OCI-LY7 (cell line): Measurements from ENCODE around the gene ESRRG.

ENCODE experiments used
- CTCF ChIP-seq: fragments of 200-600 bp; sonication (generic); conservative IDR thresholded peaks from 2 replicates; pipeline ENCODE4 v1.5.1; 2014; ENCODE audit warnings: mild to moderate bottlenecking, antibody characterized with exemption, low read length, moderate library complexity, mixed read lengths
- EZH2phosphoT487 ChIP-seq: fragments of 200-600 bp; sonication (generic); IDR thresholded peaks from 2 replicates; pipeline ENCODE4 v1.6.1; 2018; ENCODE audit warnings: low read depth, borderline replicate concordance, mild to moderate bottlenecking, mixed run types, antibody characterized with exemption, low read length, moderate library complexity, mixed read lengths

GRCh38 chr1:216670118-216670883, 52.9 kb downstream of the ESRRG start:
- no peak for TF ChIP-seq EZH2phosphoT487
- no peak for TF ChIP-seq CTCF
